Measurements from ENCODE around the gene EIF4E1B.

DNA sequence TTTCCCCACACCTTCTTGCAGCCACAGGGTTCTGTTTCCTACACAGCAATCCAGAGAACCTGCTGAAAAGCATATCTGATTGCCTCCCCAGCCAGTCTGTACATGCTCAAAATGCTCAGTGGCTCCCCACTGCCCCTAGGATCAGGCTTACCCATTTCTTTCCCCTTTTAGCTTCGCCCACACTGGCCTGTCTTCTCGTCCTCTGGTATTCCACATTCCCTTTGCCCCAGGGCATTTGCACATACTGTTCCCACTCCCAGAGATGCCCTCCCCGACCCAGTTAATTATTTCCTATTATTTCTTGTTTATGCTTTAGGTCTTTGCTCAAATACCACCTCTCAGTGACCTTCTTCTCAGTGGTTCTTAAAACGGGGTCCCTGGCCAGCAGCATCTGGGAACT lies 10.1 kb downstream of the EIF4E1B start:
- TF ChIP-seq, protein P1, sequence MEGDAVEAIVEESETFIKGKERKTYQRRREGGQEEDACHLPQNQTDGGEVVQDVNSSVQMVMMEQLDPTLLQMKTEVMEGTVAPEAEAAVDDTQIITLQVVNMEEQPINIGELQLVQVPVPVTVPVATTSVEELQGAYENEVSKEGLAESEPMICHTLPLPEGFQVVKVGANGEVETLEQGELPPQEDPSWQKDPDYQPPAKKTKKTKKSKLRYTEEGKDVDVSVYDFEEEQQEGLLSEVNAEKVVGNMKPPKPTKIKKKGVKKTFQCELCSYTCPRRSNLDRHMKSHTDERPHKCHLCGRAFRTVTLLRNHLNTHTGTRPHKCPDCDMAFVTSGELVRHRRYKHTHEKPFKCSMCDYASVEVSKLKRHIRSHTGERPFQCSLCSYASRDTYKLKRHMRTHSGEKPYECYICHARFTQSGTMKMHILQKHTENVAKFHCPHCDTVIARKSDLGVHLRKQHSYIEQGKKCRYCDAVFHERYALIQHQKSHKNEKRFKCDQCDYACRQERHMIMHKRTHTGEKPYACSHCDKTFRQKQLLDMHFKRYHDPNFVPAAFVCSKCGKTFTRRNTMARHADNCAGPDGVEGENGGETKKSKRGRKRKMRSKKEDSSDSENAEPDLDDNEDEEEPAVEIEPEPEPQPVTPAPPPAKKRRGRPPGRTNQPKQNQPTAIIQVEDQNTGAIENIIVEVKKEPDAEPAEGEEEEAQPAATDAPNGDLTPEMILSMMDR (IDR thresholded peaks at IDR 0.05): no peak
- TF ChIP-seq EZH2 (IDR thresholded peaks at IDR 0.05; ENCODE audit: borderline replicate concordance, insufficient read depth, low read depth, low read length, poor library complexity, severe bottlenecking): no peak
